ENCODE data around the gene ANKRD33B.

The ANKRD33B gene

GRCh38 chr5:10580531-10581423 lies 16.9 kb downstream of the ANKRD33B start:
- no peak for DNase-seq

GRCh38 chr5:10581424-10581748 lies 17.5 kb downstream of the ANKRD33B start:
- no peak for DNase-seq

GRCh38 chr5:10581867-10582511 lies 18.1 kb downstream of the ANKRD33B start:
- DNase-seq = no peak

GRCh38 chr5:10582512-10582897 lies 18.6 kb downstream of the ANKRD33B start:
- no peak for DNase-seq

- peak; percentile 55 to 80 for DNase-seq
Observed at GRCh38 chr5:10583663-10584572, 20.0 kb downstream of the ANKRD33B start.

- no peak for DNase-seq
Observed at GRCh38 chr5:10584714-10585517, 21.0 kb downstream of the ANKRD33B start.

- DNase-seq = no peak
Observed at GRCh38 chr5:10585518-10585915, 21.6 kb downstream of the ANKRD33B start.

GRCh38 chr5:10586008-10586407 lies 22.1 kb downstream of the ANKRD33B start:
- no peak for DNase-seq

- peak in 1 of 2 experiments; percentile 58 for DNase-seq
Observed at GRCh38 chr5:10586555-10586954, 22.7 kb downstream of the ANKRD33B start.

- no peak for DNase-seq
Observed at GRCh38 chr5:10588109-10588775, 24.4 kb downstream of the ANKRD33B start.

- no peak for DNase-seq
Observed at GRCh38 chr5:10588779-10589447, 25.0 kb downstream of the ANKRD33B start.

GRCh38 chr5:10590226-10590999 lies 26.5 kb downstream of the ANKRD33B start:
- DNase-seq = no peak

GRCh38 chr5:10591159-10591558 lies 27.3 kb downstream of the ANKRD33B start:
- no peak for DNase-seq

- no peak for DNase-seq
Observed at GRCh38 chr5:10591966-10592365, 28.1 kb downstream of the ANKRD33B start.

GRCh38 chr5:10592601-10593000 lies 28.7 kb downstream of the ANKRD33B start:
- no peak for DNase-seq

- no peak for DNase-seq
Observed at GRCh38 chr5:10593531-10594181, 29.8 kb downstream of the ANKRD33B start.

GRCh38 chr5:10594591-10595210 lies 30.8 kb downstream of the ANKRD33B start:
- DNase-seq = no peak

- DNase-seq = no peak
Observed at GRCh38 chr5:10595293-10595671, 31.4 kb downstream of the ANKRD33B start.

GRCh38 chr5:10595672-10596309 lies 31.9 kb downstream of the ANKRD33B start:
- no peak for DNase-seq
